Activated CD4-positive, alpha-beta T cell treated with anti-CD3 and anti-CD28 coated beads for 36 hours (primary cell): ENCODE data around the gene SUCLG1. TPM values are rescaled to one million over a fixed set of nuclear protein-coding genes. Genes with fewer than 3 reads are reported as not detected.
"Not testable (repeated sequence)": the region's sequence is repeated elsewhere in the genome, so short reads cannot be mapped to it uniquely, and the experiment has no call there.

Experiments used
- ATAC-seq: fragments of 200-7000 bp; cut with Tn5 transposase; one replicate; pipeline ENCODE4 v1.10.0; 2021; ENCODE audit warnings: mild to moderate bottlenecking, moderate library complexity
- CTCF ChIA-PET: fragments of 350-600 bp; sonication (Branson Sonifier 250); formaldehyde crosslinking; loops from one replicate; lab custom pipeline; 2021; ENCODE audit warnings: antibody characterized with exemption; lab: Charles Lee
- POLR2A ChIA-PET: fragments of 350-600 bp; sonication (Branson Sonifier 250); formaldehyde crosslinking; loops from one replicate; lab custom pipeline; 2021; ENCODE audit warnings: antibody characterized with exemption, inconsistent platforms; lab: Charles Lee
- DNase-seq: peaks from one replicate; pipeline ENCODE4 v3.0.0-alpha.2; 2020
- H3K27ac Mint-ChIP-seq: one replicate; pipeline ENCODE4 v1.8.0; 2021; ENCODE audit warnings: mixed read lengths
- H3K27me3 Mint-ChIP-seq: one replicate; pipeline ENCODE4 v1.8.0; 2021; ENCODE audit warnings: mixed read lengths
- H3K36me3 Mint-ChIP-seq: one replicate; pipeline ENCODE4 v1.8.0; 2021; ENCODE audit warnings: low read depth, mixed read lengths
- H3K4me1 Mint-ChIP-seq: one replicate; pipeline ENCODE4 v1.8.0; 2021; ENCODE audit warnings: mixed read lengths
- H3K4me3 Mint-ChIP-seq: one replicate; pipeline ENCODE4 v1.8.0; 2021; ENCODE audit warnings: mild to moderate bottlenecking, moderate library complexity, mixed read lengths
- H3K9me3 Mint-ChIP-seq: one replicate; pipeline ENCODE4 v1.8.0; 2021; ENCODE audit warnings: low read depth, mixed read lengths
- intact Hi-C, 2 experiments: fragments of 100-400 bp; cut with DNase I in 1 of 2; cut with micrococcal nuclease in 1 of 2; formaldehyde crosslinking; loops; one replicate each; pipeline versions ENCODE4 v1.14.2 to v1.15.1; 2022 to 2024; cut with DNase I, micrococcal nuclease
- total RNA-seq, 2 experiments: library from RNA; stranded (reverse); gene quantifications; one replicate each; pipeline ENCODE4 v1.2.3, GENCODE V29; 2021

The SUCLG1 gene
- total RNA-seq, 2 experiments from 2014 or later = 60.7 to 68.9 TPM

DNA sequence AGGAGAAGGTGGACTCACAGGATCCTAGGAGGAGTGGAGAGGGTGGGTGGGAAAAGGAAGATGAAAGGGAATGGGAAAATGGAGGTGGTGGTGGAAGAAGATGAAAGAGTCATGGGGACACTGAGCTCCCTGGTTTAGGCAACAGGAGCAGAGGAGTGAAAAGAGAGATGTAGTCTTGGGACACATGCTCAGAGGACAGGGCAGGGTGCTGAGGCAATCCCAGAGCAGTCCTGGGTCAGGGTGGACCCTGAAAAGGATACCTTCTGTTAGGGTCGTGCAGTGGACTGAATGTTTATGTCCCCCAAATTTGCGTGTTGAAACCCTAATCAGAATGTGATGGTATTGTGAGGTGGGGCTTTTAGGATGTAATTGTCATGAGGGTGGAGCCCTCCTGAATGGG is 37.9 kb downstream of the SUCLG1 start:
- intact Hi-C loops = loop anchor here in 1 of 2 experiments (5.0 kb wide), 1 partner anchor 399 kb away; no protein-coding TSS in a partner anchor
- H3K9me3 Mint-ChIP-seq = no peaks in the 10 kb centered on the region
- no peak for ATAC-seq
- ChIA-PET CTCF (no interaction called here), POLR2A (no interaction called here)
- peaks cover 18% of the 10 kb centered on the region for H3K36me3 Mint-ChIP-seq
- no peaks in the 10 kb centered on the region for H3K27me3 Mint-ChIP-seq
- no peak for DNase-seq
- no peak overlapping the region for H3K27ac Mint-ChIP-seq
- no peaks in the 10 kb centered on the region for H3K4me1 Mint-ChIP-seq
- H3K4me3 Mint-ChIP-seq = no peak overlapping the region

DNA sequence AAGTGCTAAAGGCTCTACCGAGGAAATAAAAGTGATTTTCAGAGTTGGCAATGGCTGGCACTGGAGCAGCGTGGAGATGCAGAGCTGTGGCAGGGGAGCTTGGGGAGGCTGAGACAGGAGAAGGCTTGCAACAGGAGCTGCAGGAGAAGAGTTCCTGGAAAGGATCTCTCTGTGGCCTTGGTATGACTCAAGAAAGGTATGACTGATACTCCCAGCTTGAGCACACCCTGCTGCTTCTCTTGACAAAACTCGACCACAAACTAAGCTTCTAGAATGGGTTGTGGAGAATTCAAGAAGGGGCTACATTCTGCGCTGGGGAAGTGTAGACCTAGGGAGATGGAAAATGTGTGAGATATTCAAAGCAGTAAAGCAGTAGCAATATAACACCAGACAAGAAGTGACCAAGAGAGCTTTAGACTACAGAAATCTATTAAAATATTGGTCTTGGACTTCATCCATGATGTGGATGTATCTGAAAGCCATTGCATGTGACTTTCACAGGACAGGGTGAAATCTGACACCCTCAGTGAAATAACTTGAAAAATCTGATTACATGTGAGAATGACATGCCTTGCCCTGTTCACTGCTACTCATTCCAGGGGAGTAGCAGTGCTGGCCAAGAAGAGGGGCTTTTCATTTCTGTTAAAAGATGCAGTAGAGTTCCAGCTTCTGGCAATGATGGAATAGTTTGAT is 41.5 kb downstream of the SUCLG1 start:
- Mint-ChIP-seq H3K27ac (no peak overlapping the region), H3K27me3 (no peaks in the 10 kb centered on the region), H3K9me3 (no peaks in the 10 kb centered on the region), H3K4me3 (no peak overlapping the region), H3K4me1 (no peaks in the 10 kb centered on the region), H3K36me3 (no peaks in the 10 kb centered on the region)
- ChIA-PET CTCF (interaction anchor here (0.7 kb wide), 1 partner anchor 14 kb away, joined by 3 read pairs; no protein-coding TSS in a partner anchor), POLR2A (no interaction called here)
- DNase-seq (no peak), ATAC-seq (peak; percentile 51)
- intact Hi-C loops = no loop called here

DNA sequence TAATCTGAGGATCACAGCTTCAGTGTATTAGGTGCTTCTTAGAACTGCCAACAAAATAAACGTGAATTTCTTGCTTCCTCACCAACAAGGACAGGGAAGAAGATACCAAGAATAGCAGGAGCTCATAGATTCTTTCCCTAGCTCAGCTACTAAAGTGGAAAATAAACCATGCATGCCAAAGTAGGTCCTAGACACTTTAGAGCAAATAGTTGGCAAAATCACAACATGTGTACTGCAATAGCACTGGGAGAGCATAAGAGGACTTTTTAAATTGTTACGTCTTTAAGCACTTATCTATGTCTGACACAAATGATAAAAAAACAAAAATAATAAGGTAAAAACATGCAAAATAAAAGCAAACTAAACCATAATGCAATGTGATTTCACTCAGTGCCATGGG is 49.5 kb downstream of the SUCLG1 start:
- CTCF ChIA-PET = no interaction called here
- H3K27me3 Mint-ChIP-seq = peaks cover 3% of the 10 kb centered on the region
- no peak for ATAC-seq

DNA sequence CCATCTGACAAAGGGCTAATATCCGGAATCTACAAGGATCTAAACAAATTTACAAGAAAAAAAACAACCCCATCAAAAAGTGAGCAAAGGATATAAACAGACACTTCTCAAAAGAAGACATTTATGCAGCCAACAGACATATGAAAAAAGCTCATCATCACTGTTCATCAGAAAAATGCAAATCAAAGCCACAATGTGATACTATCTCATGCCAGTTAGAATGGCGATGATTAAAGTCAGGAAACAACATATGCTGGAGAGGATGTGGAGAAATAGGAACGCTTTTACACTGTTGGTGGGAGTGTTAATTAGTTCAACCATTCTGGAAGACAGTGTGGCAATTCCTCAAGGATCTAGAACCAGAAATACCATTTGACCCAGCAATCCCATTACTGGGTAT is 57.0 kb downstream of the SUCLG1 start:
- POLR2A ChIA-PET, H3K4me3 Mint-ChIP-seq, CTCF ChIA-PET, ATAC-seq, intact Hi-C loops, H3K36me3 Mint-ChIP-seq, H3K4me1 Mint-ChIP-seq, H3K27me3 Mint-ChIP-seq, DNase-seq, H3K27ac Mint-ChIP-seq, H3K9me3 Mint-ChIP-seq: not testable (repeated sequence)

More for the DNA sequence above, 49.5 kb downstream of the SUCLG1 start:
- intact Hi-C loops = no loop called here
- Mint-ChIP-seq H3K4me3 (no peak overlapping the region), H3K36me3 (no peaks in the 10 kb centered on the region), H3K27ac (no peak overlapping the region), H3K4me1 (no peaks in the 10 kb centered on the region), H3K9me3 (no peaks in the 10 kb centered on the region)
- POLR2A ChIA-PET = no interaction called here
- no peak for DNase-seq

DNA sequence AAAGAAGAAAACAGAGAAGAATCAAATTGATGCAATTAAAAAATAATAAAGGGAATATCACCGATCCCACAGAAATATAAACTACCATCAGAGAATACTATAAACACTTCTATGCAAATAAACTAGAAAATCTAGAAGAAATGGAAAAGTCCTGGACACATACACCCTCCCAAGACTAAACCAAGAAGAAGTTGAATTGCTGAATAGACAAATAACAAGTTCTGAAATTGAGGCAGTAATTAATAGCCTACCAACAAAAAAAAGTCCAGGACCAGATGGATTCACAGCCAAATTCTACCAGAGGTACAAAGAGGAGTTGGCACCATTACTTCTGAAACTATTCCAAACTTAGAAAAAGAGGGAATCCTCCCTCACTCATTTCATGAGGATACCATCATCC is 59.2 kb downstream of the SUCLG1 start:
- H3K9me3 Mint-ChIP-seq, H3K4me1 Mint-ChIP-seq, H3K27me3 Mint-ChIP-seq, H3K36me3 Mint-ChIP-seq, CTCF ChIA-PET, DNase-seq, ATAC-seq, H3K4me3 Mint-ChIP-seq, intact Hi-C loops, H3K27ac Mint-ChIP-seq, POLR2A ChIA-PET: not testable (repeated sequence)

DNA sequence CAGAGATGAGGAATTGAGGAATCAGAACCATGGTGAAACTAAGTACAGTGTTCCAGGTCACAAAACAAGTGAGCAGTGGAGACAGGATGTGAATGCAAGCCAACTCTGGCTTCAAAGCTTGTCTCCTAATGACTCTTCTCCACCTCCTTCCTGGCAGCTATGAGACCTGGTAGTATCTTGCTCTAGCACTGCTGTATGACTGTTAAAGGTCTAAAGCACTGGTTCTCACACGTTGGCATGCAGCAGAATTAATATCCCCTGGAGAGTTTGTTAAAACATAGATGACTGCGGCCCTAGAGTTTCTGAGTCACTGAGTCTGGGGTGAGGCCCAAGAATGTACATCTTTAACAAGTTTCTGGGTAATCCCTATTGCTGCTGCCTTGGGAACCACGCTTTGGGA is 63.3 kb downstream of the SUCLG1 start:
- POLR2A ChIA-PET = no interaction called here
- H3K36me3 Mint-ChIP-seq = no peaks in the 10 kb centered on the region
- CTCF ChIA-PET = no interaction called here
- ATAC-seq (peak; percentile 91), DNase-seq (peak; percentile 7)
- no peaks in the 10 kb centered on the region for H3K4me1 Mint-ChIP-seq
- no peak overlapping the region for H3K4me3 Mint-ChIP-seq
- no peak overlapping the region for H3K27ac Mint-ChIP-seq
- H3K9me3 Mint-ChIP-seq = peaks cover 3% of the 10 kb centered on the region
- peaks cover 2% of the 10 kb centered on the region for H3K27me3 Mint-ChIP-seq
- intact Hi-C loops = no loop called here

DNA sequence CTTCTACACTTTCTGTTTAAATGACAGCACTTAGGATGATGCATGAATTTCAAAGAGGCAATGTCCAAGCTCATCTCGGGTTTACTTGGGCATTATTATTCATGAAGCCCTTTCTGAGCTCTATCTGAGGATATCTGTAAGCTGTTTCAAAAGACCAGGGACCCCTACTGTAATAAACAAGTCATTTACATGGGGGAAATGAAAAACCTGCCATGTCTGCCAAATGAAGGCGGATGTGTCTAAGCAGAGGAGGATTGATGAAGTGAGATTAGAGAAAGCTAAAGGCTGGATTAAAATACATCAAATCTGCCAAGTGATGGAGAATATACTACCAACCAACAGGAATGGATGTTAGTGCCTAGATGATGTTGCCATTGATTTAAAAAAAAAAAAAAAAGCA is 64.5 kb downstream of the SUCLG1 start:
- intact Hi-C loops = no loop called here
- ChIA-PET POLR2A (no interaction called here), CTCF (interaction anchor here (0.6 to 1.1 kb wide), 2 partner anchors 14 to 91 kb away, joined by 3 to 4 read pairs; no protein-coding TSS in a partner anchor)
- H3K27ac Mint-ChIP-seq = no peak overlapping the region
- no peak for ATAC-seq
- no peaks in the 10 kb centered on the region for H3K36me3 Mint-ChIP-seq
- peaks cover 3% of the 10 kb centered on the region for H3K9me3 Mint-ChIP-seq
- H3K27me3 Mint-ChIP-seq = peaks cover 2% of the 10 kb centered on the region
- no peak overlapping the region for H3K4me3 Mint-ChIP-seq
- no peaks in the 10 kb centered on the region for H3K4me1 Mint-ChIP-seq
- no peak for DNase-seq

DNA sequence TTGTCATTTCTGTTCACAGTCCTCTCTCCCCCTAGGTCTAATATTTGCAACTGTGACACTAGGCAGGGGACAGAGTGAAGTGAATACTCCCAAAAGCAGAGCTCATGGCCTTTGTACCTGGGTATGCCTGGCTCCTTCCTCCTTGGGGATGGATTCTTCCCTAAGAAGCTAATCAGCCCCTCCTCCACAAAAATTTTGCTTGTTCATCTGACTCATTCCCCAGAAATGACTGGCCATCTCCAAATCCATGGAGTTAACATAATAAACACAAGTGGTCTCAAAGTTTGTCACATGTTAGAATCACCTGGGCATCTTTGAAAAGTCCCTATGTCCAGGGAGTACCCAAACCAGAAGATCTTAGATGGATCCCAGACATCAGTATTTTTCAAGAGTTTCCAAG is 65.3 kb downstream of the SUCLG1 start:
- Mint-ChIP-seq H3K27ac (no peak overlapping the region), H3K4me3 (no peak overlapping the region), H3K36me3 (no peaks in the 10 kb centered on the region), H3K9me3 (peaks cover 3% of the 10 kb centered on the region), H3K4me1 (no peaks in the 10 kb centered on the region), H3K27me3 (peaks cover 2% of the 10 kb centered on the region)
- ATAC-seq (no peak), DNase-seq (no peak)
- POLR2A ChIA-PET = no interaction called here
- intact Hi-C loops = loop anchor here in 1 of 2 experiments (1.0 kb wide), 1 partner anchor 13 kb away; no protein-coding TSS in a partner anchor
- CTCF ChIA-PET = interaction anchor here (1.1 kb wide), 1 partner anchor 14 kb away, joined by 4 read pairs; no protein-coding TSS in a partner anchor

DNA sequence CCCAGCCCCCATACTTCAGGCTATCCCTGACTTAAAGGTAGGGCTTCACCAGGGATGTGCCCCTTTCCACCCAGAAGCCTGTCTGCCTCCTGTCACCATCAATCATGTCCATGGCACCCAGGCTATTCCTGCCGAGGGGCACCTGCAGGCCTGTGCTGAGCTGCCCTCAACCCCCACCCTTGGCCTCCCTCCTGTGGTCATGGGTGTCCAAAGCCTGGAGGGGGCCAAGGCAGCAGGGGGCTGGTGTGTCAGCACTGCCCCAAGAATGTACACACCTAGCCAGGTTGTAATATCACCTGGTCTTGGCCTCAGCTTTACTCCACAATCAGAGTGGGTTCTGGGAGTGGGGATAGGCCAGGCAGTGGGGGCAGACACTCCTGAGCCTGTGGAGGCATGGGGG is 69.3 kb downstream of the SUCLG1 start:
- DNase-seq (no peak), ATAC-seq (no peak)
- H3K4me1 Mint-ChIP-seq = no peaks in the 10 kb centered on the region
- ChIA-PET CTCF (interaction anchor here (0.6 kb wide), 1 partner anchor 65 kb away, joined by 5 read pairs; no protein-coding TSS in a partner anchor), POLR2A (no interaction called here)
- no peak overlapping the region for H3K4me3 Mint-ChIP-seq
- H3K9me3 Mint-ChIP-seq = peaks cover 3% of the 10 kb centered on the region
- no peak overlapping the region for H3K27ac Mint-ChIP-seq
- intact Hi-C loops = no loop called here
- no peaks in the 10 kb centered on the region for H3K36me3 Mint-ChIP-seq
- H3K27me3 Mint-ChIP-seq = peaks cover 21% of the 10 kb centered on the region

DNA sequence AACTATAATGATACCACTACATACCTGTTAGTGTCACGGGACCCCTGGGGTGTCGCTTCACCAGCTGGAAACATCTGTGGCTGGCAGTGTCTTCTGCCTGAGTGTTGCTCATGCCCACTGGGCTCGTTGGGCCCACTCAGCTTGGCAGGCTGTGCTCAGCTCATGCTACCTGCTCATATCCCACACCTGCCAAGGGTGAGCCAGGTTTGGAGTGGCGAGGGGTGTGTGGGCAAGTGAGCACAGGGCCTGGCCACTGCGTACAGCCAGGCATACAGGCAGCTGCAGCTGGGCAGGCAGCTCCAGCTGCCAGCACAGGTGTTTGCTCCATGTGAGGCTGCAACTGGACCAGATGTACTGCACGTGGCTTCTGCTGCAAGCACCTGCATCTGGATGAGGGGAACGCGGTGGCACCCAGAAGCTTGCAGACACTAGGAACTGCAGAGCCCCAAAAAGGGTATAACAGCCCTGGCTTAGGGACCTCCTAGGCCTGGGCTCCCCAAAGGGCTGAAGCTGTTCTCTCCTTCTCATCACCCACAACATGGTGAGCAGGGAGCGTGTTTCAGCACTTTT is 70.1 kb downstream of the SUCLG1 start:
- DNase-seq = no peak
- ATAC-seq = no peak
- POLR2A ChIA-PET = no interaction called here
- Mint-ChIP-seq H3K9me3 (peaks cover 3% of the 10 kb centered on the region), H3K4me1 (no peaks in the 10 kb centered on the region), H3K27ac (no peak overlapping the region), H3K27me3 (peaks cover 25% of the 10 kb centered on the region), H3K4me3 (no peak overlapping the region), H3K36me3 (no peaks in the 10 kb centered on the region)
- intact Hi-C loops = no loop called here
- CTCF ChIA-PET = no interaction called here

DNA sequence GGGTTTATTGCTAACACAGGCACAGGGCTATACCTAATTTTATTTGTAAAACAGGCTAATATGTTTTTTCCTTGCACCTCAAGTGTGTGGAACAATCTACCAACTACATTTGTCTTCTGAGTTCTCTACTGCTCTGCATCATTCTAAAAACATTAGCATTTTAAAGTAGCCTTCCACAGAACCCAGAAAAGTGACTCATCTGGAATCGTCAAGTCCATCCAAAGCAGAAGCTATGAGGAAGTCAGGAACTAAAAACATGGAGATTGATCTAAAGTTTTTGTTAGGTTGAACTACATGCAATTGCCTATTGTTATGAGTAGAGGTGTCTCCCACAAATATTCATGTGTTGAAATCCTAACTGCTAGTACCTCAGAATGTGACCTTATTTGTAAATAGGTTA is 70.9 kb downstream of the SUCLG1 start:
- no peaks in the 10 kb centered on the region for H3K4me1 Mint-ChIP-seq
- intact Hi-C loops = no loop called here

More for the DNA sequence above, 70.9 kb downstream of the SUCLG1 start:
- CTCF ChIA-PET = no interaction called here
- no peak overlapping the region for H3K27ac Mint-ChIP-seq
- POLR2A ChIA-PET = no interaction called here
- H3K4me3 Mint-ChIP-seq = no peak overlapping the region
- no peaks in the 10 kb centered on the region for H3K36me3 Mint-ChIP-seq
- ATAC-seq (no peak), DNase-seq (no peak)
- H3K27me3 Mint-ChIP-seq = peaks cover 33% of the 10 kb centered on the region
- peaks cover 3% of the 10 kb centered on the region for H3K9me3 Mint-ChIP-seq
